H7 (cell line): ENCODE data around the gene CGB1. TPM values are rescaled to one million over a fixed set of nuclear protein-coding genes. Genes with fewer than 3 reads are reported as not detected.
A peak's percentile ranks its signal among the peaks of the same experiment; 100 is the strongest.

Experiments used
- DNase-seq: peaks from one replicate; pipeline ENCODE4 v3.0.0; 2012
- H3K27me3 ChIP-seq: 2 replicates; pipeline ENCODE4 v1.6.0; 2011; ENCODE audit warnings: mild to moderate bottlenecking, low read length; ENCODE audit not compliant: control insufficient read depth, insufficient read depth
- H3K36me3 ChIP-seq: replicated peaks from 2 replicates; pipeline ENCODE4 v1.5.1; 2011; ENCODE audit warnings: low read length; ENCODE audit not compliant: control insufficient read depth, insufficient read depth
- H3K4me3 ChIP-seq: 2 replicates; pipeline ENCODE4 v1.5.1; 2011; ENCODE audit warnings: low read depth, mild to moderate bottlenecking, control low read depth, low read length, moderate library complexity; ENCODE audit not compliant: insufficient read depth
- total RNA-seq: library from RNA; depleted of rRNA; stranded (reverse); fragments of >200 nt; shearing (Covaris generic); gene quantifications from 2 replicates; pipeline ENCODE4 v1.2.3, GENCODE V29; 2014

CGB1 gene
- total RNA-seq, 1 experiment from 2014 or later, result not detected

DNA sequence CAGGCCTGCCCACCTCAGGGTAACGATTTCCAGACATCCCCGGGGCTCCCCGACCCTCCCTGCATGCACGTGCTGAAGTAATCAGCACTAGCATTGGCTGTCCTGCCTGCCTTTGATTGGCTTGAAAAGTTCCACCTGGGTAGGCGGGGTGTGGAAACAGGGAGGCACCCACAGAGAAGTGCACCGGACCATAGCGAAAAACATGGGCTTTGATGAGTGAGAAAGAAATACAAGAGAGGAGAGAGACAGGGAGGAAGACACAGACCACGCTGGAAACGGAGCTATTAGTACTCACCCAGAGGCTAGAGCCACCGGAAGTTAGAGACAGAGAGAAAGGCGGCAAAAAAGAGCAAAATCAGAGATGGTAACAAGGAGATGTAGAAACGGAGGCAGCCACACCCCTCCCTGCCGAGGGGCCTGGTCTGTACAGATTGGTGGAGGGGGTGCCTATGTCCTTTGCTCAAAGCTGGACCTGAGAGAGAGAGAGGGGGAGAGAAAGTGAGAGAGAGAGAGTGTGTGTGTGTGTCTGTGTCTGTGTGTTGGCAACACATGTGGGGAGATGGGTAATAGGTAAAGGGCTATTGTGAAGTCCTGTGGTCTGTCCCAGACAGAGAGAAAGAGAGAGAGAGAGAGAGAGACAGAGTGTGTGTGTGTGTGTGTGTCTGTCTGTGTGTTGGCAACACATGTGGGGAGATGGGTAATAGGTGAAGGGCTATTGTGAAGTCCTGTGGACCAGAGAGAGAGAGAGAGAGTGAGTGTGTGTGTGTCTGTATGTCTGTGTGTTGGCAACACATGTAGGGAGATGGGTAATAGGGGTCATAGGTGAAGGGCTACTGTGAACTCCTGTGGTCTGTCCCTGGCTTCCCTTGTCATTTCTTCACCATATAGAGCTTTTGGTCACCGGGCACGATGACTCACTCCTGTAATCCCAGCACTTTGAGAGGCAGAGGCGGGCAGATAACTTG is 15.5 kb downstream of the CGB1 start:
- H3K36me3 ChIP-seq, result peaks cover under 1% of the 10 kb centered on the region; the same call in 1 of the 2 replicates
- DNase-seq, result peak; percentile 74
- H3K27me3 ChIP-seq, result peaks cover 30% of the 10 kb centered on the region
- no peak overlapping the region for H3K4me3 ChIP-seq

DNA sequence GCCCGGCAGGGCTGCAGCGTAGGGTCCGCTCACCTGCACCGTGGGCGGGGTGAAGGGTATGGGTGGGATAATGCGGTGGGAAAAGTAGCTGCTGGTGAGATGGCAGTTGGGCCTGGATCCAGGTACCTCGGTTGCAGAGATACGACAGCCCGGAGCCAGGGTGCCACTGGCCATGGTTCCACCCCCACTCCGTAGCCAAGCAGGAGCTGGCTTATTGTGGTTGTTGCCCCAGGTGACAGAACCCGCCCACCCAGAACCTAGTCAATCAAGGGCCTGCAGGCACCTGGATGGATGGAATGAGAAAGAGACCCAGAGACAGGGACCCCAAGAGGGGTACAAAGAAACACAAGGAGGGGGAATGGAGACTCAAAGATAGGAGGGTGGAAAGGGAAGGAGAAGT is 16.4 kb downstream of the CGB1 start:
- H3K36me3 ChIP-seq, result peaks cover 4% of the 10 kb centered on the region
- peak; percentile 81 for DNase-seq
- peaks cover 30% of the 10 kb centered on the region for H3K27me3 ChIP-seq
- H3K4me3 ChIP-seq, result no peak overlapping the region

DNA sequence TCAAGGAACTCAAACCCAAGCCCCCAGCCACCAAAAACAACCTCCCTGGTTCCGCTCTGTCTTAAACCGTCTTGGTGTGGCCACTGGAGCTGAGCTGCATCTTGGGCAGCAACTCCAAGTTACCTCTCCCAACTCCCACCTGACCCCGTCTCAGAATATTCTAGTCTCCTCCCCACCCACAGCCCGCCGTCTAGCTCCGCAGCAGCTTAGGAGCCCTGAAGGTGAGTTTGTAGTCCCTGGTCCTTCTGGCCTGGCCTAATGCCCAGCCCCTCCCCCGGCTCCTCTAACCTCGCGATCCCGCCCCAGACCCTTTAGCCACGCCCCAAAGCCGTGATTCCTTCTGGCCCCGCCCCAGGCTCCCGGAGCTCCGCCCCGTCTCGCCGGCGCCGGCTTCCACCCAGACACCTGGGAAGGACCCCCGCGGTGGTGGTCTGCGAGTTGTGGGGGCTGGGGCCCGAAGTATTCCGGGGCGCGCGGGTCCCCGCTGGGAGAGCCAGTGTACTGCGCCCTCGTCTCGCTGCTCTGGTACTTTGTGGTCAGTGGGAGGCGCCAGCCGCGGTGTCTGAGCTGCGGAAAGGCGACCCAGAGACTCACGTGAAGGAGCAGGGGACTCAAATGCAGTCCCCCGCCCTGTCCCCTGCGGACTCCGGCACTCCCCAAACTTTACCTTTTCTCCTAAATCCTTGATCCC is 17.3 kb downstream of the CGB1 start:
- DNase-seq, result peak; percentile 97
- Histone ChIP-seq H3K4me3 (peak overlapping the region; percentile 57), H3K36me3 (peaks cover 8% of the 10 kb centered on the region), H3K27me3 (peaks cover 30% of the 10 kb centered on the region)

DNA sequence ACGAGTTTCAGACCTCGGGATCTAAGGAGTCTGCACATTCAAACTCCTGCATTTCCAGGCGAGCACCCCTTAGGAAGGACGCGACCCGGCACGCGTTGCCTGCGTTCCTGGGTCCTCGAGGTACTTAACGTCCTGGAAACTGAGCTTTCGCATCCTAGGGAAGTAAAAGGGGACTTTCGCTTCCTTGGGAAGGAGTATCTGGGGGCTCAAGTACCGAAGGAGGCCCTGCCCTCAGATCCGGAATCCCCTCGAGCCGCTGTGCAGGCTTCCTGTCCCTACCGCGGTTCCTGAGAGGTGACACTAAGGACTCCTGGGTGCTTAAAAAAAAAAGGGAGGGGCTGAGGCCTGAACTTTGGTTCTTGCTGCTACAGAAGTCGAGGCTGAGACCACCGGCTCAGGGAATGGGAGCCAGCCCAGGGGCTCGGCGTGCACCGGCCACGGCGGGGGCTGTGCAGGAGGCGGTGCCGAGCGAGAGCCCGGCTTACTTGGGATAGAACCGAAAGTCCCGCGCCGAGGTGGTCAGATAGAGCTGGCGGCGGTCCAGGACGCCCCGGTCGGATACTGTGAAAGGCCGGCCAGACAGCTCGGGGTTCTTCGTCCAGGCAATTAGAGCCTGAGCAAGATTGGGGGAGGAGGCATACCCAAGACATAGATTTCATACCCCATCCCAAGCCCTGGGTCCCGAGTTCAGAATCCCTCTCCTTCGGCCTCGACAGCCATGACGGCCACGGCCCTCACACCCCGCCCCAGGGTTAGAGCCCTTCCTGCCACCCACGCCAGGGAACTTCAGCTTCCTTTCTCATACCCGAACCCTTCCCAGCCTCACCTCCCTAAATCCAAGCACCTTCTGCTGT is 18.1 kb downstream of the CGB1 start:
- DNase-seq, result peak; percentile 38
- peaks cover 30% of the 10 kb centered on the region for H3K27me3 ChIP-seq
- H3K36me3 ChIP-seq, result peaks cover 14% of the 10 kb centered on the region
- peak overlapping the region; percentile 45 for H3K4me3 ChIP-seq

DNA sequence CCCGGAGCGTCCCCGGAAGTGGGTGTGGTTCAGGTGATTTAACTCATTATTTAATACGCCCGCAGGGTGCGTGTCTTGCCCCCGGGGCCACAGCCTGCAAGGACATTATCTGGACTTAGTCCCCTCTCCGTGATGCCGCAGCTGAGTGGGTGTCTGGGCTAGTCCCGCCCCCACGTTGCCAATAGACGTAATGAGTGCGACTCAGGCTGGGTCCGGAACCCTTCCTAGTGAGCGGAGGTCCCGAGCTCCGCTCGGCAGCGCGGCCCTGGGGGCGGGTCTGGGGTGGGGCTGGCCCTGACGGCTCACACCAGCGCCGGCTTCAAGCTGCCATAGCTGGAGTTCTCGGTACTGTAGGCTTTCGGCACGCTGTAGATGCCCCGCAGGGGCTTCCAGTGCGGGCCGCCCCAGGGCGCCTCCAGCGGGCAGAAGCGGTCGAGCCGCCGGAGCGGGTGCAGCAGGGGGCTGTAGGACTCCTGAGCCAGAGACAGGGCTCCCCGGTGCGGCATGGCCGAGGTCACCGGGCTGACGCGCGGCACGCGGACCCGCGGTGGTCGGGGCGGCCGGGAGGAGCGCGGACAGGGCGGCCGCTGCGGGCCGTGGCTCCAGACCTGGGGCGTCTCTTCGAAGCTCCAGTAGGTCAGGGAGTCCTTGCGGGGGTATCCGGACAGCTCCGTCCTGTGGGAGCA is 18.9 kb downstream of the CGB1 start:
- peak; percentile 89 for DNase-seq
- H3K4me3 ChIP-seq, result peak overlapping the region; percentile 45
- peaks cover 30% of the 10 kb centered on the region for H3K27me3 ChIP-seq
- H3K36me3 ChIP-seq, result peaks cover 14% of the 10 kb centered on the region

DNA sequence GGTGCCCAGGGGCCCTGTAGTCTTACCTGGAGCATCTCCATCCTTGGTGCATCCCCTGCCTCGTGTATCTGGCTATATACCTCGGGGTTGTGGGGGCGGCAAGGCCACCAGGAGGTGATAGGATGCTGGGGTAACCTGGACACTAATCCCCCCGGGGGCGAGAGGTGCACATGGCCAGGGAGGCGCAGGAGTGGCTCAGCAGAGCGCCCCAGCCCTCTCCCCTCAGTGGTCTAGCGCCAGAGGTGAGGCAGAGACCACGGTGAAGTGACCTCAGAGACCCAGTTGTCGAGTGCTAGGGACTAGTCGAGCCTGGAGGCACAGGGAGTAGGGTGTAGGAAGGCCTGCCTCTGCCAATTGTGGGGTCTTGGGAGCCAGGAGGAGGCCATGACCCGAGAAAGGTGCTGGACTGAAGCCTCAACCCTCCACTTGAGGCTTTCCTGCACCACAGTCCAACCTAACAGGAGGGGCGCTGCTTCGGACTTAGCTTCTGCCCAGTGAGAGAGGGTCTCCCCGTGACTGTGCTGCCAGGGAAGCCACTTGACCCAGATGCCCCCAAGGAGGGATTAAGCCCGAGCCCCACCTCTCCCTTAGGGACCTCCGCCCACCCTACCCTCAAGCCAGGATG is 19.5 kb downstream of the CGB1 start, which contains the start of gene LHB:
Gene LHB, minus strand, starts transcription at position 51 of the 625 bp plus-strand sequence. Its CDS starts 10 bp downstream, at position 41.
- Histone ChIP-seq H3K27me3 (peaks cover 30% of the 10 kb centered on the region), H3K36me3 (peaks cover 17% of the 10 kb centered on the region), H3K4me3 (peak within 1 kb of the TSS; percentile 45)
- DNase-seq, result peak; percentile 56

DNA sequence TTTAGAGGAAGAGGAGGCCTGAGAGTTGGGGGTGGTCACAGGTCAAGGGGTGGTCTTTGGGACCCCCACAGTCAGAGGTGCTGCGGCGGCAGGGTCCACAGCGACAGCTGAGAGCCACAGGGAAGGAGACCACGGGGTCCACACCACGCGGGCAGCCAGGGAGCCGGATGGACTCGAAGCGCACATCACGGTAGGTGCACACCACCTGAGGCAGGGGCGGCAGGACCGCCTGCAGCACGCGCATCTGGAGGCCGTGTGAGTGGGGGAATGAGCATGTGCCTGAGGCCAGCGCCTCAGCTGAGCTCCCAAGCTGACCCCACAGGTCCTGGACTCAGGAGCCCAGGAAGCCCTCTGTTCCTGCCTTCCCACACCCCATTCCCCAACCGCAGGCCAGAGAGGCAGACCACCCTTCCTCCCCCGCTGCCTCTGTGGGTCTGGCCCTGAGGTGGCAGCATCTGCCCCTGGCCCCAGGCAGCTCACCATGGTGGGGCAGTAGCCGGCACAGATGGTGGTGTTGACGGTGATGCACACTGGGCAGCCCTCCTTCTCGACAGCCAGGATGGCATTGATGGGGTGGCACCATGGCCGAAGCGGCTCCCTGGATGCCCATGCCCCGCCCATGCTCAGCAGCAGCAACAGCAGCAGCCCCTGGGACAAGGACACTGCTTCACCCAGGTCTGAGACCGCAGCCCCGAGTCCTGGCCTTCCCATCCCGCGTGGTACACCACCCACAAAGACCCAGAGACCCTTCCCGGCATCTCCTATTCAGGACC is 20.4 kb downstream of the CGB1 start:
- peak; percentile 39 for DNase-seq
- Histone ChIP-seq H3K4me3 (no peak overlapping the region), H3K27me3 (peaks cover 26% of the 10 kb centered on the region), H3K36me3 (peaks cover 21% of the 10 kb centered on the region)

DNA sequence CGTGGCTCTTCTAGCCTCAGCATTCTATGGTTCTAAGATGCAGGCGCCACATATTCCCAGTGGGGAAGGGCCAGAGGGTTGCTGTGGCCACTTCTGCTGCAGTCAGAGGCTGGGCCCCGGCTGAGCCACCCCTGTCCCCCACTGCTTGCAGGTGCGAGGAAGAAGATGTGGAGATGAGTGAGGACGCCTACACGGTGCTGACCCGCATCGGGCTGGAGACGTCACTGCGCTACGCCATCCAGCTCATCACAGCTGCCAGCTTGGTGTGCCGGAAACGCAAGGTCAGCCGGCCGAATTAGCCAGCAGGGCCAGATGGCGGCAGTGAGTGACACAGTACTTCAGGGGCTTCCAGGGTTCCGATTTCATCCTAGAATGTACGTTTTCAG is 21.8 kb downstream of the CGB1 start:
- Histone ChIP-seq H3K4me3 (no peak overlapping the region), H3K27me3 (peaks cover 18% of the 10 kb centered on the region), H3K36me3 (peaks cover 27% of the 10 kb centered on the region)
- no peak for DNase-seq

DNA sequence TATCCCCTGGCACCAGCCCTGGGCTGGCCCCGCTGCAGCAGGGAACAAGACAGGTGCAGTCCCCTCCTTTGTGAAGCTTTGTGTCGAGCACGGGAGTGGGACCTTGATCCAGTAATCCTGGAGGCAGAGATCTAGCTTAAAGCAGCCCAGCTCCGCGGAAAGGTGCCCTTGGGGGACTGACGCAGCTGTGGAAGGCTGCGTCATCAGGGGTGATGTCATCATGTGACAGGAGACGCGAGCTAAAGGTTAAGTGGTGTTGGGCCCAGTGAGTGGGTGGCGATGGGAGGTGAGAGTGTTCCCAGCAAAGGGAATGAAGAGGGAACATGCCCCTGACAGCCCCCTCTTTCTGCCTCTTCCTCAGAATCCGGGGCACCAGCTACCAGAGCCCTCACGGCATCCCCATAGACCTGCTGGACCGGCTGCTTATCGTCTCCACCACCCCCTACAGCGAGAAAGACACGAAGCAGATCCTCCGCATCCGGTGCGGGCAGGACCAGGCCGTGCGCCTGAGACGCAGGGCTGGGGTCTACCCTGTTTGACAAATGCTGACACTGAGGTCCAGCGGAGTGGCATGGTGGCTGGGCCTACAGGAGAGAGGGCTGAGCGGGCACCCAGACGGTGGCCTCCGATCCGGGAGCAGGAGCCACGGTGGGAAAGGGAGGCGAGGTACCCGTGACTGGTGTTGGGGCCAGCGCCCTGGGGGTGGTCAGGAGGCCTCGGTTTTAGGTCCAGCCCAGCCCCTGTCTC is 22.4 kb downstream of the CGB1 start:
- Histone ChIP-seq H3K36me3 (peaks cover 30% of the 10 kb centered on the region), H3K27me3 (peaks cover 18% of the 10 kb centered on the region), H3K4me3 (no peak overlapping the region)
- DNase-seq, result no peak

DNA sequence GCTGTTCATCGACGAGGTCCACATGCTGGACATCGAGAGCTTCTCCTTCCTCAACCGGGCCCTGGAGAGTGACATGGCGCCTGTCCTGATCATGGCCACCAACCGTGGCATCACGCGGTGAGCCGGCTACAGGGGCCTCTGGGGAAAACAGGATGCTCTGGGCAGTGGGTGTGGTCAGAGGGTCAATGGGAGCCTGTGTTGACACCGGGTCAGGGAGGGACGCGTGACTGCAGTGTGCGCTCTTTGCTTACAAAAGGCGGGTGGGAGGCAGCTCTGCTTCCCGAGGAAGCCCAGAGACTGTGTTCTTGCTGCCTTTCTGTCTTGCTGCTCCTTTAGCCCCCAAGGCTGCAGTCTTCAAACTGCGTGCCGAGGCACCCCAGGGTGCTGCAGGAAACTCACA is 25.5 kb downstream of the CGB1 start:
- peak; percentile 36 for DNase-seq
- Histone ChIP-seq H3K36me3 (peaks cover 39% of the 10 kb centered on the region), H3K4me3 (no peak overlapping the region), H3K27me3 (no peaks in the 10 kb centered on the region)

DNA sequence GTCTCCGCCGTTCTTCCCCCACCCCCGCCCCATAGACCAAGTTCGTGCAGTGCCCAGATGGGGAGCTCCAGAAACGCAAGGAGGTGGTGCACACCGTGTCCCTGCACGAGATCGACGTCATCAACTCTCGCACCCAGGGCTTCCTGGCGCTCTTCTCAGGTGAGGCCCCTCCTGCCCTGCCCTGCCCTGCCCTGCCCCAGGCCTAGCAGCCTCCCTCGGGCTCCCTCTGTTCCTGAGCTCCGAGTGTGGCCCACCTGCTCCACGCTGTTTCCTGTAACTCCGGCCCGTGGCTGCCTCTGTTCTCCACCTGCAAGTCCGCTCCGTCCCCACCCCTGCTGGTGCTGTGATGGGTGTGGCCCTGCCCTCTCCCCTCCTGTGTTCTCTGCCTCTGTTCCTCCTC is 26.2 kb downstream of the CGB1 start:
- H3K27me3 ChIP-seq, result no peaks in the 10 kb centered on the region
- H3K36me3 ChIP-seq, result peaks cover 39% of the 10 kb centered on the region
- H3K4me3 ChIP-seq, result no peak overlapping the region
- DNase-seq, result no peak

DNA sequence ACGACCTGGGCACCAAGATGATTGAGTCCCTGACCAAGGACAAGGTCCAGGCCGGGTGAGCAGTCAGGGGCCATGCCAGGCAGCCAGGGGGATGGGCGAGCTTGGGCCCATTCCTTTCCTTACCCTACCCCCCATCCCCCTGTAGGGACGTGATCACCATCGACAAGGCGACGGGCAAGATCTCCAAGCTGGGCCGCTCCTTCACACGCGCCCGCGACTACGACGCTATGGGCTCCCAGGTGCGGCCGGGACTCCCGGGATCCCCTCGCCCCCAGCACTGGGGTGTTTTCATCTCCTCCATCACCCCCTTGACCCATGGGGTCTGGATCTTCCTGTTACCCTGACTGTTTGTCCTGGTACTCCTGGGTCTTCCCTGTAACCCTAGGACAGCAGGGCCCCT is 26.9 kb downstream of the CGB1 start:
- H3K36me3 ChIP-seq, result peaks cover 41% of the 10 kb centered on the region
- H3K27me3 ChIP-seq, result no peaks in the 10 kb centered on the region
- peak; percentile 62 for DNase-seq
- H3K4me3 ChIP-seq, result no peak overlapping the region
